Cardiac fibroblast (primary cell): ENCODE results near the gene NCKIPSD.
A peak's percentile ranks its signal among the peaks of the same experiment; 100 is the strongest.

Experiments used
- DNase-seq, 2 donors: peaks; one replicate each; pipeline versions ENCODE4 v3.0.0 to v3.0.0-alpha.2; 2010; ENCODE audit warnings: low read depth in 2 of 2
- H3K4me3 ChIP-seq, 2 donors: replicated peaks in 1 of 2; 1 replicate in 1 of 2; 2 replicates in 1 of 2; pipeline ENCODE4 v1.5.1; 2011; ENCODE audit warnings: low read depth in 2 of 2, low read length in 2 of 2, mild to moderate bottlenecking in 2 of 2, moderate library complexity in 1 of 2
- TF ChIP-seq, protein P1 (sequence below): IDR thresholded peaks from one replicate; pipeline ENCODE4 v1.5.1; 2011; ENCODE audit warnings: low read depth, mild to moderate bottlenecking, low read length, inconsistent platforms

The NCKIPSD gene

DNA sequence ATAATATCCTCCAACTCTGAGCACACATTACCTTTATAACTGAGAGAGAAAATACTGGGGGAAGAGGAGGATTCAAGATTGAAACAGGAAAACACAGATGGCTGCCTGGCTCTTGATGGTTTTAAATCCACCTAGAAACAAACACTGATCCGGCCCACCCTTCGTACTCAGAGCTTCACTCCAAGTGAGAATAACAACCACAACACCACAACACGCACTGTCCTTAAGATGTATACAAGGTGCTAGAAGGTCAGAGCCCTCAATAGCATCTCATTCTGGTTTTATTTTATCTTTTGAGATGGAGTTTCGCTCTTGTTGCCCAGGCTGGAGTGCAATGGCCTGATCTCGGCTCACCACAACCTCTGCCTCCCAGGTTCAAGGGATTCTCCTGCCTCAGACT, 21.4 kb upstream of the NCKIPSD start:
- H3K4me3 ChIP-seq: no peak overlapping the region
- TF ChIP-seq, protein P1, sequence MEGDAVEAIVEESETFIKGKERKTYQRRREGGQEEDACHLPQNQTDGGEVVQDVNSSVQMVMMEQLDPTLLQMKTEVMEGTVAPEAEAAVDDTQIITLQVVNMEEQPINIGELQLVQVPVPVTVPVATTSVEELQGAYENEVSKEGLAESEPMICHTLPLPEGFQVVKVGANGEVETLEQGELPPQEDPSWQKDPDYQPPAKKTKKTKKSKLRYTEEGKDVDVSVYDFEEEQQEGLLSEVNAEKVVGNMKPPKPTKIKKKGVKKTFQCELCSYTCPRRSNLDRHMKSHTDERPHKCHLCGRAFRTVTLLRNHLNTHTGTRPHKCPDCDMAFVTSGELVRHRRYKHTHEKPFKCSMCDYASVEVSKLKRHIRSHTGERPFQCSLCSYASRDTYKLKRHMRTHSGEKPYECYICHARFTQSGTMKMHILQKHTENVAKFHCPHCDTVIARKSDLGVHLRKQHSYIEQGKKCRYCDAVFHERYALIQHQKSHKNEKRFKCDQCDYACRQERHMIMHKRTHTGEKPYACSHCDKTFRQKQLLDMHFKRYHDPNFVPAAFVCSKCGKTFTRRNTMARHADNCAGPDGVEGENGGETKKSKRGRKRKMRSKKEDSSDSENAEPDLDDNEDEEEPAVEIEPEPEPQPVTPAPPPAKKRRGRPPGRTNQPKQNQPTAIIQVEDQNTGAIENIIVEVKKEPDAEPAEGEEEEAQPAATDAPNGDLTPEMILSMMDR: no peak
- DNase-seq: no peak

DNA sequence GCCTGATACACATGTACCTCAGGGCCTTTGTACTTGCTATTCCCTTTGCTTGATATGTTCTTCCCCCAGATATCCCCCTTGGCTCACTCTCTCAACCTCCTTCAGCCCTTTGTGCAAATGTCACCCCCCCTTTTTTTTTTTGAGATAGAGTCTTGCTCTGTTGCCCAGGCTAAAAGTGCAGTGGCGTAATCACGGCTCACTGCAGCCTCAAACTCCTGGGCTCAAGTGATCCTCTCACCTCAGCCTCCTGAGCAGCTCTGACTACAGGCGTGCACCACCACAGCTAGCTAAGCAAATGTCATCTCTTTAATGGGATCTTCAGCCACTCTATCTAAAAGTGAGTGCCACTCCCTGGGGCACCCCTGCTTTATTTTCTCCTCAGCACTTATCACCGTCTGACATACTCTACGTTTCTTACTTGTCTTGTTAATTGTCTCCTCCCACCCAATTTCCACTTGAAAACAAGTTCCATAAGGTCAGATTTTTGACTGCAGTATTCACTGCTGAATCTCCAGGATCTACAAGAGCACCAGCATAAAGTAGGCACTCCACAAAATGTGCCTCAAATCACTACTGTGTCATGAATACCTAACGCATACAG, 16.7 kb upstream of the NCKIPSD start:
- TF ChIP-seq, protein P1: no peak
- no peak for DNase-seq

DNA sequence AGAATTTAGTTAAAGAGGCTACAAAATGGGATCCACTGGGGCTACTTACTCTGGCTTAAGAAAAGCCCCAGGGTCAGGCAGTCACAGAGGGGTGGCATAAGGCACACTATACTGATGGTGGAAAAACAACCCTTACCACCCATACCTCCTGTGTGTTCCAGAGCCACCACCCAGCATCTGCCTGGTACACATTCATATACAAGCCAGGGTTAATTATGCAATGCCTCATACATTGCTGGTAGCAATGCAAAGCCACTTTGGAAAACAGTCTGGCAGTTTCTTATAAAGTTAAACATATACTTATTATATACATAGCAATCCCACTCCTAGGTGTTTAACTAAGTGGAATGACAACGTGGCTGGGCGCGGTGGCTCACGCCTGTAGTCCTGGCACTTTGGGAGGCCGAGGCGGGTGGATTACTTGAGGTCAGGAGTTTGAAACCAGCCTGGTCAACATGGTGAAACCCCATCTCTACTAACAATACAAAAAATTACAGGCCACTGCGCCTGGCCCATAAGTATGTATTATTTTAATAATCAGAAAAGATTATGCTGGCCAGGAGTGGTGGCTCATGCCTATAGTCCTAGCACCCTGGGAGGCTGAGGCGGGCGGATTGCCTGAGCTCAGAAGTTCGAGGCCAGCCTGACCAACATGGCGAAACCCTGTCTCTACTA, 15.2 kb upstream of the NCKIPSD start:
- no peak overlapping the region for H3K4me3 ChIP-seq
- TF ChIP-seq, protein P1: no peak
- DNase-seq: no peak

More for the DNA sequence above, 16.7 kb upstream of the NCKIPSD start:
- H3K4me3 ChIP-seq: no peak overlapping the region

DNA sequence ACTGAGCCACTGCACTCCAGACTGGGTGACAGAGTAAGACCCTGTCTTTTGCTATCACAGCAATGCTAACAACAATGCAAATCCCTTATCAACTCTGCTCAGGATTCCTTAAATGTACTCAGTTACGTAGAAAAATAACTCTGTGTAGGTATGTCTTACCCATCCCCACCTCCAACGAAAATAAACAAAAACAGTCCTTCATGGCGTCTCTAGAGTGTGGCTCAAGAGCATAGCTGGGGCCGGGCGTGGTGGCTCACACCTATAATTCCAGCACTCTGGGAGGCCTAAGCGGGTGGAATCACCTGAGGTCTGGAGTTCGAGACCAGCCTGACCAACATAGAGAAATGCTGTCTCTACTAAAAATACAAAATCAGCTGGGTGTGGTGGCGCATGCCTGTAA, 13.2 kb upstream of the NCKIPSD start:
- H3K4me3 ChIP-seq: no peak overlapping the region
- TF ChIP-seq, protein P1: no peak
- no peak for DNase-seq

DNA sequence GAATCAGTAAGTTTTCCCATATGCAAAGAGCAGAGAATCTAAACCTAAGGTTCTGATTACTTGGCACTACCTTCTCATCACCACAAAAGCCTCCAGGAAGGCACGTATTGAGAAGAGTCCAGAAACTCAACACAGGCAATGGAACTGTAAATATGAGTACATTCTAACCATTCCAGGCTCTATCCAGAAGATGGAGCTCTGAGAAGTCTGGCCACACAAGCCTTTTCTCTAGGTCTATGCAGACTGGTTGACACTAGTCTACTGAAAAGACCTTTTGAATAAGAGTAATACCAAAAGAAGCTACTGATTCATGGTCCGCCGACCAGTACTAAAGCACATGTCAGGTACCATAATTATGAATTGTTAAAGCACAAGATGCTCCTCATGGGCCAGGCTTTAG, 12.2 kb upstream of the NCKIPSD start:
- H3K4me3 ChIP-seq: no peak overlapping the region
- TF ChIP-seq, protein P1: no peak
- DNase-seq: peak in 1 of 2 donors; percentile 14

DNA sequence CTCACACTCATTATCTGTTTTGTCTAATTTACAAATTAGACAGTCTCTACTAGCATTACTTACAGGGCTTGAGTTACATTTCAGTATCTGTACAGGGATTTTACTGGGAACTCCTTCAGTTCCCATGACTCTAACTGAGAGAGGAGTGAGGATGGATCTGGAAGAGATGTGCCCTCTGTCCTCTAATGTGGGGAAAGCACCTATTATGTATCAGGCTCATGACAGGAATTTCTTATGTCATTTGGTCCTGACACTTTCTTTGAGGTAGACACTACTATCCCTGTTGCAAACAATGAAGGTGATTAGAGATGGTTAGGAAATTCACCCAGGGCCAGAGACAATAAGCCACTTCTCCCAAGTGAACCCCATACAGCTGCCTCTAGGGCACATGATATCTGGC, 10.9 kb upstream of the NCKIPSD start:
- no peak for DNase-seq

More for the DNA sequence above, 10.9 kb upstream of the NCKIPSD start:
- TF ChIP-seq, protein P1: no peak
- no peak overlapping the region for H3K4me3 ChIP-seq
